HepG2 (cell line): ENCODE results near the gene SYT1. TPM values are rescaled to one million over a fixed set of nuclear protein-coding genes. Genes with fewer than 3 reads are reported as not detected.

Experiments used
- AHR ChIP-seq: IDR thresholded peaks from 2 replicates; pipeline ENCODE4 v1.6.1; 2018; ENCODE audit warnings: missing genetic modification reagents, missing compliant biosample characterization
- CEBPB ChIP-seq: IDR thresholded peaks from 2 replicates; pipeline ENCODE4 v1.6.1; 2011; ENCODE audit warnings: low read depth, low read length, improper control_type of control experiment, borderline replicate concordance
- CEBPG ChIP-seq: IDR thresholded peaks from 2 replicates; pipeline ENCODE4 v1.6.1; 2016
- HNRNPL ChIP-seq: fragments of 200-400 bp; formaldehyde crosslinking; IDR thresholded peaks from 2 replicates; pipeline ENCODE4 v1.6.1; 2017; ENCODE audit warnings: mild to moderate bottlenecking, low read depth, low read length
- HNRNPUL1 ChIP-seq: fragments of 200-400 bp; formaldehyde crosslinking; IDR thresholded peaks from 2 replicates; pipeline ENCODE4 v1.6.1; 2017; ENCODE audit warnings: low read depth, mild to moderate bottlenecking, low read length, moderate library complexity
- KDM2A ChIP-seq: sonication (generic); formaldehyde crosslinking; IDR thresholded peaks from 2 replicates; pipeline ENCODE4 v1.4.0; 2020; ENCODE audit warnings: low read depth, missing genetic modification reagents, borderline replicate concordance
- MBD4 ChIP-seq: IDR thresholded peaks from 2 replicates; pipeline ENCODE4 v1.6.1; 2012; ENCODE audit warnings: low read length, inconsistent platforms, borderline replicate concordance
- NFIC ChIP-seq: IDR thresholded peaks from 2 replicates; pipeline ENCODE4 v1.6.1; 2012; ENCODE audit warnings: mild to moderate bottlenecking, low read length, inconsistent platforms
- RXRA ChIP-seq: sonication (generic); formaldehyde crosslinking; IDR thresholded peaks from 2 replicates; pipeline ENCODE4 v1.5.1; 2020; ENCODE audit warnings: missing genetic modification reagents
- ZNF354B ChIP-seq: sonication (generic); formaldehyde crosslinking; IDR thresholded peaks from 2 replicates; pipeline ENCODE4 v1.8.0; 2022; ENCODE audit warnings: mild to moderate bottlenecking, missing genetic modification reagents
- ZNF562 ChIP-seq: sonication (generic); formaldehyde crosslinking; IDR thresholded peaks from 2 replicates; pipeline ENCODE4 v1.8.0; 2022; ENCODE audit warnings: missing genetic modification reagents, borderline replicate concordance
- ZNF772 ChIP-seq: sonication (generic); formaldehyde crosslinking; IDR thresholded peaks from 2 replicates; pipeline ENCODE4 v1.5.0; 2020; ENCODE audit warnings: mild to moderate bottlenecking, missing genetic modification reagents
- polyA plus RNA-seq, 8 experiments: library from polyadenylated mRNA; depleted of rRNA in 3 of 8; stranded (reverse) in 7 of 8; unstranded in 1 of 8; fragments of >200 nt; fragmentation: Illumina TruSeq in 4 of 8; extraction: Trizol in 4 of 8; gene quantifications; 2 replicates each; pipeline versions ENCODE4 v1.2.1 to v1.2.3, GENCODE V29; 2011 to 2016; ENCODE audit warnings: low read depth in 4 of 8, missing spikeins in 1 of 8, mixed read lengths in 1 of 8; ENCODE audit not compliant: insufficient read depth in 1 of 8
- total RNA-seq, 5 experiments: library from RNA; depleted of rRNA; stranded (reverse); fragments of >200 nt; fragmentation: Illumina TruSeq; extraction: Trizol; gene quantifications; 2 replicates each; pipeline ENCODE4 v1.2.3, GENCODE V29; 2016; ENCODE audit warnings: low read depth in 1 of 5
- TF ChIP-seq, protein P1 (sequence below): sonication (generic); formaldehyde crosslinking; IDR thresholded peaks from 2 replicates; pipeline ENCODE4 v1.5.0; 2020; ENCODE audit warnings: mild to moderate bottlenecking, missing genetic modification reagents, borderline replicate concordance
- TF ChIP-seq, protein P2 (sequence below): sonication (generic); formaldehyde crosslinking; IDR thresholded peaks from 2 replicates; pipeline ENCODE4 v1.4.0; 2020; ENCODE audit warnings: missing genetic modification reagents
- TF ChIP-seq, protein P3 (sequence below): IDR thresholded peaks from 2 replicates; pipeline ENCODE4 v1.6.1; 2016; ENCODE audit warnings: control low read depth
- TF ChIP-seq, protein P4 (sequence below): sonication (generic); formaldehyde crosslinking; IDR thresholded peaks from 2 replicates; pipeline ENCODE4 v1.5.0; 2020; ENCODE audit warnings: missing genetic modification reagents
- TF ChIP-seq, protein P5 (sequence below): IDR thresholded peaks from 2 replicates; pipeline ENCODE4 v1.6.1; 2016; ENCODE audit warnings: mild to moderate bottlenecking
- TF ChIP-seq, protein P6 (sequence below): sonication (generic); formaldehyde crosslinking; IDR thresholded peaks from 2 replicates; pipeline ENCODE4 v1.8.0; 2022; ENCODE audit warnings: low read depth, missing genetic modification reagents

Gene SYT1
- total and polyA plus RNA-seq, 2 of the 13 experiments (the other 11 are each of a cell fraction or from before 2014, with no cell fraction given) = not detected

- TF ChIP-seq, protein P1, sequence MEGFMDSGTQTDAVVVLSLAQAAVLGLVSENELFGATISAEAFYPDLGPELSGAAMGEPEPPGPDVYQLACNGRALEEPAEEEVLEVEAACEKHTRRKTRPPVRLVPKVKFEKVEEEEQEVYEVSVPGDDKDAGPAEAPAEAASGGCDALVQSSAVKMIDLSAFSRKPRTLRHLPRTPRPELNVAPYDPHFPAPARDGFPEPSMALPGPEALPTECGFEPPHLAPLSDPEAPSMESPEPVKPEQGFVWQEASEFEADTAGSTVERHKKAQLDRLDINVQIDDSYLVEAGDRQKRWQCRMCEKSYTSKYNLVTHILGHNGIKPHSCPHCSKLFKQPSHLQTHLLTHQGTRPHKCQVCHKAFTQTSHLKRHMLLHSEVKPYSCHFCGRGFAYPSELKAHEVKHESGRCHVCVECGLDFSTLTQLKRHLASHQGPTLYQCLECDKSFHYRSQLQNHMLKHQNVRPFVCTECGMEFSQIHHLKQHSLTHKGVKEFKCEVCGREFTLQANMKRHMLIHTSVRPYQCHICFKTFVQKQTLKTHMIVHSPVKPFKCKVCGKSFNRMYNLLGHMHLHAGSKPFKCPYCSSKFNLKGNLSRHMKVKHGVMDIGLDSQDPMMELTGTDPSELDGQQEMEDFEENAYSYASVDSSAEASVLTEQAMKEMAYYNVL = peak; percentile 53; the same call in 1 of the 2 replicates
- TF ChIP-seq, protein P2, sequence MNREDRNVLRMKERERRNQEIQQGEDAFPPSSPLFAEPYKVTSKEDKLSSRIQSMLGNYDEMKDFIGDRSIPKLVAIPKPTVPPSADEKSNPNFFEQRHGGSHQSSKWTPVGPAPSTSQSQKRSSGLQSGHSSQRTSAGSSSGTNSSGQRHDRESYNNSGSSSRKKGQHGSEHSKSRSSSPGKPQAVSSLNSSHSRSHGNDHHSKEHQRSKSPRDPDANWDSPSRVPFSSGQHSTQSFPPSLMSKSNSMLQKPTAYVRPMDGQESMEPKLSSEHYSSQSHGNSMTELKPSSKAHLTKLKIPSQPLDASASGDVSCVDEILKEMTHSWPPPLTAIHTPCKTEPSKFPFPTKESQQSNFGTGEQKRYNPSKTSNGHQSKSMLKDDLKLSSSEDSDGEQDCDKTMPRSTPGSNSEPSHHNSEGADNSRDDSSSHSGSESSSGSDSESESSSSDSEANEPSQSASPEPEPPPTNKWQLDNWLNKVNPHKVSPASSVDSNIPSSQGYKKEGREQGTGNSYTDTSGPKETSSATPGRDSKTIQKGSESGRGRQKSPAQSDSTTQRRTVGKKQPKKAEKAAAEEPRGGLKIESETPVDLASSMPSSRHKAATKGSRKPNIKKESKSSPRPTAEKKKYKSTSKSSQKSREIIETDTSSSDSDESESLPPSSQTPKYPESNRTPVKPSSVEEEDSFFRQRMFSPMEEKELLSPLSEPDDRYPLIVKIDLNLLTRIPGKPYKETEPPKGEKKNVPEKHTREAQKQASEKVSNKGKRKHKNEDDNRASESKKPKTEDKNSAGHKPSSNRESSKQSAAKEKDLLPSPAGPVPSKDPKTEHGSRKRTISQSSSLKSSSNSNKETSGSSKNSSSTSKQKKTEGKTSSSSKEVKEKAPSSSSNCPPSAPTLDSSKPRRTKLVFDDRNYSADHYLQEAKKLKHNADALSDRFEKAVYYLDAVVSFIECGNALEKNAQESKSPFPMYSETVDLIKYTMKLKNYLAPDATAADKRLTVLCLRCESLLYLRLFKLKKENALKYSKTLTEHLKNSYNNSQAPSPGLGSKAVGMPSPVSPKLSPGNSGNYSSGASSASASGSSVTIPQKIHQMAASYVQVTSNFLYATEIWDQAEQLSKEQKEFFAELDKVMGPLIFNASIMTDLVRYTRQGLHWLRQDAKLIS = no peak
- TF ChIP-seq KDM2A (CRISPR knock-in tag) (no peak), NFIC (peak; percentile 82; the same call in 1 of the 2 replicates), RXRA (CRISPR knock-in tag) (no peak), AHR (CRISPR knock-in tag) (no peak), ZNF562 (CRISPR knock-in tag) (no peak), CEBPB (peak; percentile 55; the same call in 1 of the 2 replicates), CEBPG (CRISPR knock-in tag) (peak; percentile 3; the same call in 1 of the 2 replicates), MBD4 (peak; percentile 54; the same call in 1 of the 2 replicates), HNRNPUL1 (no peak), HNRNPL (no peak), ZNF354B (CRISPR knock-in tag) (no peak), ZNF772 (CRISPR knock-in tag) (no peak)
- TF ChIP-seq, protein P3, sequence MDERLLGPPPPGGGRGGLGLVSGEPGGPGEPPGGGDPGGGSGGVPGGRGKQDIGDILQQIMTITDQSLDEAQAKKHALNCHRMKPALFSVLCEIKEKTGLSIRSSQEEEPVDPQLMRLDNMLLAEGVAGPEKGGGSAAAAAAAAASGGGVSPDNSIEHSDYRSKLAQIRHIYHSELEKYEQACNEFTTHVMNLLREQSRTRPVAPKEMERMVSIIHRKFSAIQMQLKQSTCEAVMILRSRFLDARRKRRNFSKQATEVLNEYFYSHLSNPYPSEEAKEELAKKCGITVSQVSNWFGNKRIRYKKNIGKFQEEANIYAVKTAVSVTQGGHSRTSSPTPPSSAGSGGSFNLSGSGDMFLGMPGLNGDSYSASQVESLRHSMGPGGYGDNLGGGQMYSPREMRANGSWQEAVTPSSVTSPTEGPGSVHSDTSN (CRISPR knock-in tag) = no peak
- TF ChIP-seq, protein P4, sequence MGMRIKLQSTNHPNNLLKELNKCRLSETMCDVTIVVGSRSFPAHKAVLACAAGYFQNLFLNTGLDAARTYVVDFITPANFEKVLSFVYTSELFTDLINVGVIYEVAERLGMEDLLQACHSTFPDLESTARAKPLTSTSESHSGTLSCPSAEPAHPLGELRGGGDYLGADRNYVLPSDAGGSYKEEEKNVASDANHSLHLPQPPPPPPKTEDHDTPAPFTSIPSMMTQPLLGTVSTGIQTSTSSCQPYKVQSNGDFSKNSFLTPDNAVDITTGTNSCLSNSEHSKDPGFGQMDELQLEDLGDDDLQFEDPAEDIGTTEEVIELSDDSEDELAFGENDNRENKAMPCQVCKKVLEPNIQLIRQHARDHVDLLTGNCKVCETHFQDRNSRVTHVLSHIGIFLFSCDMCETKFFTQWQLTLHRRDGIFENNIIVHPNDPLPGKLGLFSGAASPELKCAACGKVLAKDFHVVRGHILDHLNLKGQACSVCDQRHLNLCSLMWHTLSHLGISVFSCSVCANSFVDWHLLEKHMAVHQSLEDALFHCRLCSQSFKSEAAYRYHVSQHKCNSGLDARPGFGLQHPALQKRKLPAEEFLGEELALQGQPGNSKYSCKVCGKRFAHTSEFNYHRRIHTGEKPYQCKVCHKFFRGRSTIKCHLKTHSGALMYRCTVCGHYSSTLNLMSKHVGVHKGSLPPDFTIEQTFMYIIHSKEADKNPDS (CRISPR knock-in tag) = no peak
- TF ChIP-seq, protein P5, sequence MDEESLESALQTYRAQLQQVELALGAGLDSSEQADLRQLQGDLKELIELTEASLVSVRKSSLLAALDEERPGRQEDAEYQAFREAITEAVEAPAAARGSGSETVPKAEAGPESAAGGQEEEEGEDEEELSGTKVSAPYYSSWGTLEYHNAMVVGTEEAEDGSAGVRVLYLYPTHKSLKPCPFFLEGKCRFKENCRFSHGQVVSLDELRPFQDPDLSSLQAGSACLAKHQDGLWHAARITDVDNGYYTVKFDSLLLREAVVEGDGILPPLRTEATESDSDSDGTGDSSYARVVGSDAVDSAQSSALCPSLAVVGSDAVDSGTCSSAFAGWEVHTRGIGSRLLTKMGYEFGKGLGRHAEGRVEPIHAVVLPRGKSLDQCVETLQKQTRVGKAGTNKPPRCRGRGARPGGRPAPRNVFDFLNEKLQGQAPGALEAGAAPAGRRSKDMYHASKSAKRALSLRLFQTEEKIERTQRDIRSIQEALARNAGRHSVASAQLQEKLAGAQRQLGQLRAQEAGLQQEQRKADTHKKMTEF = peak; percentile 67; the same call in 1 of the 2 replicates
- TF ChIP-seq, protein P6, sequence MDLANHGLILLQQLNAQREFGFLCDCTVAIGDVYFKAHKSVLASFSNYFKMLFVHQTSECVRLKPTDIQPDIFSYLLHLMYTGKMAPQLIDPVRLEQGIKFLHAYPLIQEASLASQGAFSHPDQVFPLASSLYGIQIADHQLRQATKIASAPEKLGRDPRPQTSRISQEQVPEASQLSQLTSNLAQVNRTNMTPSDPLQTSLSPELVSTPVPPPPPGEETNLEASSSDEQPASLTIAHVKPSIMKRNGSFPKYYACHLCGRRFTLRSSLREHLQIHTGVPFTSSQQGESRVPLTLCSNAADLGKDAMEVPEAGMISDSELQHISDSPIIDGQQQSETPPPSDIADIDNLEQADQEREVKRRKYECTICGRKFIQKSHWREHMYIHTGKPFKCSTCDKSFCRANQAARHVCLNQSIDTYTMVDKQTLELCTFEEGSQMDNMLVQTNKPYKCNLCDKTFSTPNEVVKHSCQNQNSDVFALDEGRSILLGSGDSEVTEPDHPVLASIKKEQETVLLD (CRISPR knock-in tag) = no peak
Observed at GRCh38 chr12:79424109-79424721, 559.6 kb downstream of the SYT1 start (continued).
